Endothelial cell of hepatic sinusoid (primary cell): ENCODE results near the gene IL17RB.

Source experiments
- in situ Hi-C: cut with HindIII; loops from 2 replicates; pipeline ENCODE4 v1.10.0; 2017; ENCODE audit warnings: low sequenced_read_pairs

The IL17RB gene

GRCh38 chr3:53828581-53828980 is 17.8 kb upstream of the IL17RB start:
- in situ Hi-C loops, result no loop called here

- in situ Hi-C loops, result no loop called here
Observed at GRCh38 chr3:53829605-53830004, 16.8 kb upstream of the IL17RB start.

- in situ Hi-C loops, result no loop called here
Observed at GRCh38 chr3:53830944-53831343, 15.4 kb upstream of the IL17RB start.

GRCh38 chr3:53833053-53833645 is 13.2 kb upstream of the IL17RB start:
- in situ Hi-C loops, result no loop called here

GRCh38 chr3:53833700-53834099 is 12.7 kb upstream of the IL17RB start:
- in situ Hi-C loops, result no loop called here

GRCh38 chr3:53834429-53835095 is 11.8 kb upstream of the IL17RB start:
- in situ Hi-C loops, result loop anchor here (5.0 kb wide), 1 partner anchor 47 kb away; no protein-coding TSS in a partner anchor

GRCh38 chr3:53835257-53835656 is 11.1 kb upstream of the IL17RB start:
- in situ Hi-C loops, result loop anchor here (5.0 kb wide), 1 partner anchor 48 kb away; no protein-coding TSS in a partner anchor

- in situ Hi-C loops, result loop anchor here (5.0 kb wide), 1 partner anchor 49 kb away; no protein-coding TSS in a partner anchor
Observed at GRCh38 chr3:53836084-53836872, 10.1 kb upstream of the IL17RB start.

GRCh38 chr3:53837331-53837730 is 9.0 kb upstream of the IL17RB start:
- in situ Hi-C loops, result loop anchor here (5.0 kb wide), 1 partner anchor 50 kb away; no protein-coding TSS in a partner anchor

- in situ Hi-C loops, result no loop called here
Observed at GRCh38 chr3:53841296-53841695, 5.1 kb upstream of the IL17RB start.

- in situ Hi-C loops, result no loop called here
Observed at GRCh38 chr3:53842436-53843194, 3.8 kb upstream of the IL17RB start.

GRCh38 chr3:53843195-53844177 is 2.9 kb upstream of the IL17RB start:
- in situ Hi-C loops, result no loop called here

GRCh38 chr3:53844262-53845102 is 1.9 kb upstream of the IL17RB start:
- in situ Hi-C loops, result no loop called here

- in situ Hi-C loops, result no loop called here
Observed at GRCh38 chr3:53845103-53845880, 1.1 kb upstream of the IL17RB start.

- in situ Hi-C loops, result no loop called here
Observed at GRCh38 chr3:53845881-53846133, 561 bp upstream of the IL17RB start.

GRCh38 chr3:53846851-53847155 is 435 bp downstream of the IL17RB start:
- in situ Hi-C loops, result no loop called here

GRCh38 chr3:53849916-53850315 is 3.5 kb downstream of the IL17RB start:
- in situ Hi-C loops, result no loop called here

GRCh38 chr3:53850895-53851294 is 4.5 kb downstream of the IL17RB start:
- in situ Hi-C loops, result no loop called here

- in situ Hi-C loops, result no loop called here
Observed at GRCh38 chr3:53856964-53857363, 10.6 kb downstream of the IL17RB start.
